Right lobe of liver (tissue), 6 donors: ENCODE measurements around the gene PRSS35. TPM values are rescaled to one million over a fixed set of nuclear protein-coding genes. Genes with fewer than 3 reads are reported as not detected.

Experiments
- ATAC-seq, 4 donors: fragments of 200-7000 bp; cut with Tn5 transposase; one replicate each; pipeline ENCODE4 v1.9.1; 2020; ENCODE audit warnings: mild to moderate bottlenecking in 4 of 4, moderate library complexity in 4 of 4
- DNase-seq, 3 donors: peaks; one replicate each; pipeline ENCODE4 v3.0.0-alpha.2; 2020
- H3K27ac ChIP-seq, 3 donors: fragments of 200-600 bp; one replicate each; pipeline ENCODE4 v1.8.0; 2022
- H3K27me3 ChIP-seq, 2 donors: fragments of 200-600 bp; one replicate each; pipeline ENCODE4 v1.8.0; 2022
- H3K36me3 ChIP-seq, 4 donors: fragments of 200-600 bp; sonication (generic) in 1 of 4; one replicate each; pipeline versions ENCODE4 v1.5.1 to v1.8.0; 2017 to 2022; ENCODE audit warnings: control low read depth in 1 of 4
- H3K4me1 ChIP-seq, 4 donors: fragments of 200-600 bp; sonication (generic) in 1 of 4; one replicate each; pipeline versions ENCODE4 v1.5.1 to v1.8.0; 2017 to 2022; ENCODE audit warnings: control low read depth in 1 of 4
- H3K4me3 ChIP-seq, 3 donors: fragments of 200-600 bp; one replicate each; pipeline ENCODE4 v1.8.0; 2022
- H3K9me3 ChIP-seq, 4 donors: fragments of 200-600 bp; sonication (generic) in 1 of 4; one replicate each; pipeline versions ENCODE4 v1.5.1 to v1.8.0; 2017 to 2022; ENCODE audit warnings: control low read depth in 1 of 4
- POLR2A ChIP-seq: fragments of 450-650 bp; IDR thresholded peaks from one replicate; pipeline ENCODE4 v1.6.1; 2017; ENCODE audit warnings: antibody characterized with exemption, mild to moderate bottlenecking
- WGBS: methylation state at CpG from one replicate; pipeline ENCODE4 v1.1.6; 2018; ENCODE audit warnings: low coverage, low lambda C conversion rate; ENCODE audit not compliant: insufficient coverage; ENCODE audit errors: missing lambda C conversion rate; 5-methylcytosine and 5-hydroxymethylcytosine counted together
- intact Hi-C, 2 donors: fragments of 100-400 bp; cut with DNase I; formaldehyde crosslinking; loops; one replicate each; pipeline versions ENCODE4 v1.11.2 to v1.14.1; 2022
- long read RNA-seq: library from polyadenylated mRNA; unstranded; transcript quantifications from one replicate; pipeline ENCODE4 v2.0.0, GENCODE V29; 2019
- total RNA-seq, 6 experiments: library from RNA; depleted of rRNA in 2 of 6; stranded (reverse); fragments of >200 nt in 2 of 6; fragmentation: NEBNext Ultra II Directional in 3 of 6; extraction: Animal tissue kit (Norgen Biotek cat#: 25700) in 3 of 6; gene quantifications; one replicate each; pipeline versions ENCODE4 v1.1.0 to v1.2.4, GENCODE V29; 2016 to 2023
- TF ChIP-seq, protein P1 (sequence below), 4 donors: fragments of 200-600 bp in 3 of 4; fragments of 450-650 bp in 1 of 4; IDR thresholded peaks; one replicate each; pipeline versions ENCODE4 v1.5.1 to v1.8.0; 2016 to 2022; ENCODE audit warnings: antibody characterized with exemption in 4 of 4, mild to moderate bottlenecking in 2 of 4
- donor health status: DM: no; HTN: yes; CAD: no.
- donor health status: DM: no; HTN: no; CAD: no.
- donor health status: DM: no; HTN: no; CAD: no.
- donor health status: DM: no; HTN: yes; CAD: no.
- donor health status: DM: no; HTN: yes; CAD: no.

The PRSS35 gene, protein sequence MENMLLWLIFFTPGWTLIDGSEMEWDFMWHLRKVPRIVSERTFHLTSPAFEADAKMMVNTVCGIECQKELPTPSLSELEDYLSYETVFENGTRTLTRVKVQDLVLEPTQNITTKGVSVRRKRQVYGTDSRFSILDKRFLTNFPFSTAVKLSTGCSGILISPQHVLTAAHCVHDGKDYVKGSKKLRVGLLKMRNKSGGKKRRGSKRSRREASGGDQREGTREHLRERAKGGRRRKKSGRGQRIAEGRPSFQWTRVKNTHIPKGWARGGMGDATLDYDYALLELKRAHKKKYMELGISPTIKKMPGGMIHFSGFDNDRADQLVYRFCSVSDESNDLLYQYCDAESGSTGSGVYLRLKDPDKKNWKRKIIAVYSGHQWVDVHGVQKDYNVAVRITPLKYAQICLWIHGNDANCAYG
- total RNA-seq, result under 1 TPM in 1 of 6 experiments, not detected in 5; 0.20 TPM
- long read RNA-seq, result 0 reads

DNA sequence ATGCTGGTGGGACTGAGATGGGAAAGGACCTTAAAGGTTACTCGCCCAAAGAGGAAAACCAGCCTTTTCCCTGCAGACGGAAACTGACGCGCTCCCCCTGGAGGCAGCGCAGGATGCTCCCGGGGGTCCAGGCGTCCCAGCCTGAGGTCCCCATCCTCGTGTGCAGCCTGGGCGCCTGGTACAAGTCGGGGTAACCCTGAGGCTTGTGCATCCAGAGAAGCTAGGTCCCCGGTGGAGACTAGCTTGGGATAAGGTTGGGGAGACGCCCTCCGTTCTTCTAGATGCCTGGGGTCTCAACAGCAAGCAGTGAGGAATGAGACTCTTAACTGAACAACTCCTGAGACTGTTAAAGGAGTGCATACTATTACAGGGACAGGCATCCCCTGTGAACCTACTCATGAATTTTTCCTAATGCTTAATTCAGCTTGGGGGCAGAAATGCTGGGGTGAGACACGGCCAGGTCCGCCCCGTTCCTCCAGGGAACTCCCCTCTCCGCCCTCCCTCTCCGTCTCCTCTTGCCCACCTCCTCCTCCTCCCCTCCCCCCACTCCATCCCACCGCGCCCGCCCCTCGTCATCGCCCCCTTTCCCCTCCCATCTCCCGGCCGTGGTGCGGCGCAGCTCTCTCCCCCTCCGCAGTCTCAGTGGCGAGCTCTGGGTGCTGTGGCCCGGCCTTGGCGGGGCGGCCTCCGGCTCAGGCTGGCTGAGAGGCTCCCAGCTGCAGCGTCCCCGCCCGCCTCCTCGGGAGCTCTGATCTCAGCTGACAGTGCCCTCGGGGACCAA lies at the start of gene PRSS35:
PRSS35 (plus strand) TSS at position 634 of the 781 bp plus-strand sequence. CDS start 10,908 bp downstream, outside the sequence.
- peaks cover 0 to 4% (median 0%) of the 10 kb centered on the region in 4 donors for H3K4me1 ChIP-seq
- no peaks in the 10 kb centered on the region for H3K27me3 ChIP-seq
- no peaks in the 10 kb centered on the region for H3K36me3 ChIP-seq
- DNase-seq (peak; percentile 48 to 62 (median 53)), ATAC-seq (peak; percentile 86 to 90 (median 86))
- H3K9me3 ChIP-seq, result no peaks in the 10 kb centered on the region
- peak within 1 kb of the TSS in 2 of 3 donors; percentile 16 to 33 for H3K4me3 ChIP-seq
- 1% methylated on average over 32 of the region's 38 CpGs for WGBS
- no peak within 1 kb of the TSS for H3K27ac ChIP-seq
- intact Hi-C loops, result loop anchor here (5.0 to 10.0 kb wide), 2 partner anchors 95 to 287 kb away; no protein-coding TSS in a partner anchor
- no peak for TF ChIP-seq POLR2A
- TF ChIP-seq, protein P1, sequence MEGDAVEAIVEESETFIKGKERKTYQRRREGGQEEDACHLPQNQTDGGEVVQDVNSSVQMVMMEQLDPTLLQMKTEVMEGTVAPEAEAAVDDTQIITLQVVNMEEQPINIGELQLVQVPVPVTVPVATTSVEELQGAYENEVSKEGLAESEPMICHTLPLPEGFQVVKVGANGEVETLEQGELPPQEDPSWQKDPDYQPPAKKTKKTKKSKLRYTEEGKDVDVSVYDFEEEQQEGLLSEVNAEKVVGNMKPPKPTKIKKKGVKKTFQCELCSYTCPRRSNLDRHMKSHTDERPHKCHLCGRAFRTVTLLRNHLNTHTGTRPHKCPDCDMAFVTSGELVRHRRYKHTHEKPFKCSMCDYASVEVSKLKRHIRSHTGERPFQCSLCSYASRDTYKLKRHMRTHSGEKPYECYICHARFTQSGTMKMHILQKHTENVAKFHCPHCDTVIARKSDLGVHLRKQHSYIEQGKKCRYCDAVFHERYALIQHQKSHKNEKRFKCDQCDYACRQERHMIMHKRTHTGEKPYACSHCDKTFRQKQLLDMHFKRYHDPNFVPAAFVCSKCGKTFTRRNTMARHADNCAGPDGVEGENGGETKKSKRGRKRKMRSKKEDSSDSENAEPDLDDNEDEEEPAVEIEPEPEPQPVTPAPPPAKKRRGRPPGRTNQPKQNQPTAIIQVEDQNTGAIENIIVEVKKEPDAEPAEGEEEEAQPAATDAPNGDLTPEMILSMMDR (IDR thresholded peaks at IDR 0.05), result peak; percentile 65 to 73 (median 67)

DNA sequence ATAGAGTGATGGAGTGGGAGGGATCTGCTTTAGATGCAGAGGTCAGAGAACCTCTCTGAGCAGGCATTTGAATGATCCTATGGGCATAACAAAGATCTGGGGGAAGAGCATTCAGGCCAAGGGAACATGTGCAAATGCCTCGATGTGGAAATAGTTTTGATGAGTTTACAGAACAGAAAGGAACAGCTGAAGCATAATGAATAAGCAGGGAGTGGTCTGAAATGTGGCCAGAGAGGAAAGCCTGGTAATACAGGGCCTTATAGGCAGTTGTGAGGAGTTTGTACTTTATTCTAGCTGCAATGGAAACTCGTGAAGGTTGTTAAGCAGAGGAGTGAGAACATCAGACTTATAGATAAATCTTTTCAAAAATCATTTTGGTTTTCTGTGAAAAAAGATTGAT lies 48.4 kb upstream of the PRSS35 start:
- 25% methylated on average over 2 of the region's 2 CpGs for WGBS
- TF ChIP-seq POLR2A, result no peak
- TF ChIP-seq, protein P1 (IDR thresholded peaks at IDR 0.05), result no peak
- no peak overlapping the region for H3K4me3 ChIP-seq
- DNase-seq (no peak), ATAC-seq (peak; percentile 37 to 58 (median 52))
- no peak overlapping the region for H3K27ac ChIP-seq
- no peaks in the 10 kb centered on the region for H3K27me3 ChIP-seq
- no peaks in the 10 kb centered on the region for H3K36me3 ChIP-seq
- intact Hi-C loops, result no loop called here
- H3K9me3 ChIP-seq, result no peaks in the 10 kb centered on the region
- H3K4me1 ChIP-seq, result no peaks in the 10 kb centered on the region

DNA sequence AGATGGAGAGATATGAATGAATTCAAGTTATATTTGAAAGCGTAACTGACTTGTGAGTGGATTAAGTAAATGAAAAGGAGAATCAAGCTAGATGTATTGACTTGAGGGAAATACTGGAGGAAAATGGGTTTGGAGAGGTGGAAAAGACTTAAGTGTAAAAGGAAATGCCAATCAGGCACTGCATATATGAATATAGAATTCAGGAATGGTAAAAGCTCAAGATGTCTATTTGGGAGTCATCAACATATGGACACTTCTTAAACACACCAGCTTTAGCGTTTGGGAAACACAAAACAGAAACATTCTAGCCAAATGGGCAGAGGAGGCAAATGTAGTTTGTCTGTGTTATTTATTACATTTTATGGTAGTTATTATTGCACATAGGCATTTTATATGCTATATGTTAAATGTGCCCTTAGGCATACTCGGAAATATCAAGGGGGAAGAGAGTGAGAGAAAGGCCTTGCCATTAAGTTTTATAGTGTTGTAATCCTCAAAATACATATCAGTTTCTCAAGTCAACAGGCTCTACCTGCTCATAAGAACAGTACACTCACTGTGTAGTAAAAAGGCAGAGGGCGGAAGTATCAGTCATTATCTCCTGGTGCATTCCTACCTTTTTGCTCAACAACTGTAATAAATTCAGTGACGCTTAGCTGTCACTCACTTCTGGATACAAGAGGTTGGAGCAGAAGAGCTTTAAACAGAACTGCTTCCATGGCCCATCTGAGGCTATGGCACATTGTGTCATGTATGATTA lies 47.8 kb upstream of the PRSS35 start:
- Histone ChIP-seq H3K9me3 (no peaks in the 10 kb centered on the region), H3K27me3 (no peaks in the 10 kb centered on the region), H3K36me3 (no peaks in the 10 kb centered on the region), H3K4me3 (no peak overlapping the region), H3K27ac (no peak overlapping the region), H3K4me1 (no peaks in the 10 kb centered on the region)
- WGBS, result 93% methylated on average over 5 of the region's 5 CpGs
- intact Hi-C loops, result no loop called here
- TF ChIP-seq, protein P1 (IDR thresholded peaks at IDR 0.05), result no peak
- no peak for TF ChIP-seq POLR2A
- ATAC-seq, result no peak
- no peak for DNase-seq

DNA sequence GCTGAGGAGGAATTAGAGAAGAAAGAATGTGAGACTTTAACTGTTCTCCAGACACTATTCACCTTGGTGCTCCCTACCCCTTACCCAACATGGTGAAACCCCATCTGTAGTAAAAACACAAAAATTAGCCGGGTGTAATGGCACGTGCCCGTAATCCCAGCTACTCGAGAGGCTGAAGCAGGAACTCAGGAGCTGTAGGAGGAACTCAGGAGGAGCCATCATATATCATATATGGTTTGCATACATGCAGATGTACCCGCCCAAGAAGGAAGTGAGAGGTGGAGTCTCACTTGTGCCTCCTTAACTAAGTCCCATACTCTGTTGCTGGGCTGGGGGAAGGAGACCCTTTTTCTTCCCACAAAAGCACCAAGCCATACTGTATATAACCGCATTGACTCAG lies 46.0 kb upstream of the PRSS35 start:
- intact Hi-C loops, result no loop called here
- no peaks in the 10 kb centered on the region for H3K9me3 ChIP-seq
- ATAC-seq (no peak), DNase-seq (no peak)
- no peak for TF ChIP-seq POLR2A
- TF ChIP-seq, protein P1 (IDR thresholded peaks at IDR 0.05), result no peak
- 80% methylated on average over 5 of the region's 6 CpGs for WGBS
- no peaks in the 10 kb centered on the region for H3K4me1 ChIP-seq
- no peaks in the 10 kb centered on the region for H3K27me3 ChIP-seq
- H3K4me3 ChIP-seq, result no peak overlapping the region
- no peaks in the 10 kb centered on the region for H3K36me3 ChIP-seq
- no peak overlapping the region for H3K27ac ChIP-seq
